GM10248 (cell line): ENCODE data around the gene ZNF628.
"Not testable (repeated sequence)": the region's sequence is repeated elsewhere in the genome, so short reads cannot be mapped to it uniquely, and the experiment has no call there.

Source experiments
- CTCF ChIA-PET: fragments of 300-600 bp; sonication (Branson Sonifier 250); formaldehyde crosslinking; extraction: SDS; loops from one replicate; lab custom pipeline; 2021; ENCODE audit warnings: antibody characterized with exemption; lab: Yijun Ruan, JAX
- POLR2A ChIA-PET: fragments of 350-650 bp; sonication (Branson Sonifier 250); formaldehyde crosslinking; extraction: SDS; loops from one replicate; lab custom pipeline; 2020; ENCODE audit warnings: antibody characterized with exemption; lab: Yijun Ruan, JAX
- DNase-seq: peaks from one replicate; pipeline ENCODE4 v3.0.0; 2012; ENCODE audit errors: extremely low spot score
- CTCF ChIP-seq: IDR thresholded peaks from 2 replicates; pipeline ENCODE4 v1.5.1; 2012; ENCODE audit warnings: mild to moderate bottlenecking, low read depth; ENCODE audit errors: extremely low read depth, missing control alignments, control extremely low read depth

The ZNF628 gene

GRCh38 chr19:55447421-55448174 lies 28.8 kb upstream of the ZNF628 start:
- TF ChIP-seq CTCF: no peak
- POLR2A ChIA-PET: interaction anchor here (0.7 kb wide), 1 partner anchor 327 kb away, joined by 7 read pairs; no protein-coding TSS in a partner anchor
- DNase-seq: no peak
- CTCF ChIA-PET: interaction anchor here (1.7 kb wide), 1 partner anchor 20 kb away, joined by 5 read pairs; no protein-coding TSS in a partner anchor

DNA sequence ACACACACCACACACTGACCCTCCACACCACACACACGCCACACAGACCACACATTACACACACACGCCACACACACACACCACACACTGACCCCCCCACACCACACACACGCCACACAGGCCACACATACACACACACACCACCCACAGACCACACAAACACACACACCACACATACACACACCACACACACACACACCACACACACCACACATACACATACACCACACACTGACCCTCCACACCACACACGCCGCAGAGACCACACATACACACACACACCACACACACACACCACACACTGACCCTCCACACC lies 28.3 kb upstream of the ZNF628 start:
- POLR2A ChIA-PET, DNase-seq, CTCF ChIA-PET: not testable (repeated sequence)

DNA sequence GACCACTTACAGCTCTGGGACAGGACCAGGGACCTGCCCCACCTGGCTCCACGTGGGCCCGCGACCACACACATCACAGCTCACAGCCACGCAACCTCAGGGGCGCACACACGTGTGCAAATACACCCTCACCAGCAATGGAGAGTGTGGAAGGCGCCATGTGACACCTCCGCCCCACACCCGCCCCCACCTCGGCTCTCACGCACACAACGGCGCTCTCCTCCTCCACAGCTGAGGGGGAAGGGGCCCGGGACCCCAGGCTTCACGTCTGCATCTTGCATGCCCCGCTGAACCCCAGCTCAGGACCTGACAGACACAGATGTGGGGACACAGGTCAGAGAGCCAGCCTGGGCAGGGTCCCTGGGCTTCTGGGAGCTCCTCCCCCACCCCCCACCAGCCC lies 26.9 kb upstream of the ZNF628 start:
- TF ChIP-seq CTCF: no peak
- ChIA-PET POLR2A (no interaction called here), CTCF (interaction anchor here (1.0 kb wide), 1 partner anchor 18 kb away, joined by 6 read pairs; no protein-coding TSS in a partner anchor)
- DNase-seq: no peak

- POLR2A ChIA-PET: no interaction called here
- no peak for DNase-seq
- CTCF ChIA-PET: no interaction called here
- TF ChIP-seq CTCF: no peak
Measured at GRCh38 chr19:55451163-55451964, 25.1 kb upstream of the ZNF628 start.

DNA sequence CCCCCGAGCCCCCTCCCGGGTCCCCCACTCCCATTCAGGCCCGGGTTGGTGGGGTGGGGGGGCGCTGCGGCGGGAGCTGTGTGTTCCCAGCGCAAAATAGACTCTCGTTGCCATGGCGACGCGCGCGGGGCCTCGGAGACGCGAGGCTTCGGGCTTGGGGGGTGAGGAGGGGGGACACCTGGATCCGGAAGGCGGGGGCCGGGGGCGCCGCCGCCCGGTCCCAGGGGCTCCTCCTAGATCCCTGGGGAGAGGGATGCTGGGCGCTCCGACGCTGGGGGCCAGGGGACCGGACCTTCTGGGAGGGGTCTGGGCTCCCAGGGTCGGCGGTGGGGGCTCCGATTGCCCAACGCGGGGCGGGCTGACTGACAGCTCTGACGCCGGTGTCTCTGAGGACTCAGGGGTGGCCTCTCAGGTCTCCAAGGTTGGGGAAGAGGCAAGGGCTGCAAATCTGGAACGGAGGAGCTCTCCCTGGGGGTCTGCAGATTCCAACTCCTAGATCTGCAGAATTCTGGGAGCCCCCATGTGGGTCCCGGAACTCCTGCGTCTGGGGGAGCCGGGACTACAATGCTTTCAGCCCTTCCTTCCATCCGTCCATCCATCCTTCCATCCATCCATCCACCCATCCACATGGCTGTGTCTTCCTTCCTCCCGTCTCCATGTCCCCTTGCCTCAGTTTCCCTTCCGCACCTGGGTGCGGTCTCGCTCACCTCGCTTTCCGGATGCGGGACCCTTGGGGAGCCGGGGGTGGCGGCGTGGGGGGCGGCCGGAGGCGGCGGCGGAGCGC lies 24.3 kb upstream of the ZNF628 start:
- no peak for DNase-seq
- POLR2A ChIA-PET: no interaction called here

DNA sequence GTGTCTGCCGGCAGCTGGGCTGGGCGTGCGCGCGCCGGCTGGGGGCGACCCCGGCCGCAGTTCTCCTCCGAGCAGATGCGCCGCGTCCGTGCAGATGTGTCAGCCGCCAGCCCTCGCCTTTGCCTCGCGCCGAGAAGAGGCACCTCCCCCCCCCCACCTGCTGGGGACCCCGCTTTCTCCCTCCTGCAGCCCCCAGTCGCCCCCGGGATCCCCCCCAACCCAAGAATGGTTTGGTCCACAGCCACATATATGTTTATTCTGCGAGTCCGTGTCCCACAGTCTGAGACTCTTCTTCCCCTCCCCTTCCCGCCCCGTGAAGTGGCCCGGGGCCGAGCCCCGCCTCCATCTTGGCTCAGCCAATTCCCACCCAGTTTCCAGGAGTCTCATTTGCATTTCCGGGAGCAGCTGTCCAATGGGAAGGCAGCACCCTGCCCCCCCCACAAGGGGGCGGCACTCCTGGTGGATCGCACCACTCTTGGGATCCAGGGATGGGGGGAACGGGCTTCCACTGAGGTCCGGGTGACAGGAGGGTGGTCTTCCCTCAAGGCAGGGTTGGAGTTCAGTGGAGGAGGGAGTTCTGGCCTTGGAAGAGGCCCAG lies 23.6 kb upstream of the ZNF628 start:
- POLR2A ChIA-PET: no interaction called here
- no peak for DNase-seq
- CTCF ChIA-PET: interaction anchor here (1.0 to 1.6 kb wide), 3 partner anchors 15 to 151 kb away, joined by 3 to 9 read pairs (median 5); no protein-coding TSS in a partner anchor
- TF ChIP-seq CTCF: no peak

More for the DNA sequence above, 24.3 kb upstream of the ZNF628 start:
- TF ChIP-seq CTCF: no peak
- CTCF ChIA-PET: interaction anchor here (1.0 kb wide), 1 partner anchor 16 kb away, joined by 5 read pairs; no protein-coding TSS in a partner anchor
